Testis (tissue), 3 donors: ENCODE measurements around the gene WAC. TPM values are rescaled to one million over a fixed set of nuclear protein-coding genes. Genes with fewer than 3 reads are reported as not detected.

ENCODE experiments used
- DNase-seq: peaks from one replicate; pipeline ENCODE4 v3.0.0-alpha.2; 2019
- H3K27ac ChIP-seq, 2 donors: fragments of 200-600 bp; sonication (generic); one replicate each; pipeline ENCODE4 v1.5.1; 2019
- H3K27me3 ChIP-seq: fragments of 200-600 bp; sonication (generic); one replicate; pipeline ENCODE4 v1.5.1; 2019
- H3K36me3 ChIP-seq: fragments of 200-600 bp; sonication (generic); one replicate; pipeline ENCODE4 v1.5.1; 2017; ENCODE audit warnings: low read depth; ENCODE audit errors: missing control alignments
- H3K4me1 ChIP-seq: fragments of 200-600 bp; sonication (generic); one replicate; pipeline ENCODE4 v1.5.1; 2019
- H3K4me3 ChIP-seq, 2 donors: fragments of 200-600 bp; sonication (generic); one replicate each; pipeline ENCODE4 v1.5.1; 2017 to 2019
- H3K9me3 ChIP-seq: fragments of 200-600 bp; sonication (generic); one replicate; pipeline ENCODE4 v1.5.1; 2017
- POLR2A ChIP-seq: fragments of 450-650 bp; IDR thresholded peaks from one replicate; pipeline ENCODE4 v1.6.1; 2017; ENCODE audit warnings: antibody characterized with exemption, mild to moderate bottlenecking, moderate library complexity
- WGBS, 2 donors: methylation state at CpG; one replicate each; pipeline ENCODE4 v1.1.5; 2018; 5-methylcytosine and 5-hydroxymethylcytosine counted together
- intact Hi-C: fragments of 100-400 bp; cut with DNase I; formaldehyde crosslinking; loops from one replicate; pipeline ENCODE4 v1.15.1; 2023; ENCODE audit warnings: low total_unique reads
- polyA plus RNA-seq: library from polyadenylated mRNA; stranded (reverse); fragments of 350-450 nt; fragmentation: Illumina TruSeq; extraction: RNeasy Lipid Tissue Mini Kit (QIAGEN cat#74804); gene quantifications from one replicate; pipeline ENCODE4 v1.2.3, GENCODE V29; 2014; ENCODE audit warnings: low read depth, low replicate concordance; ENCODE audit not compliant: insufficient read depth
- total RNA-seq, 2 donors: library from RNA; depleted of rRNA; stranded (reverse); fragments of >200 nt; gene quantifications; one replicate each; pipeline ENCODE4 v1.2.3, GENCODE V29; 2016
- TF ChIP-seq, protein P1 (sequence below), 3 experiments: fragments of 450-650 bp in 2 of 3; fragments of 200-600 bp in 1 of 3; sonication (generic) in 1 of 3; IDR thresholded peaks; one replicate each; pipeline ENCODE4 v1.5.1; 2016 to 2019; ENCODE audit warnings: antibody characterized with exemption in 3 of 3, mild to moderate bottlenecking in 2 of 3, moderate library complexity in 1 of 3

Gene WAC
- total and polyA plus RNA-seq, 3 donors from 2014 or later = 130 to 174 (median 166) TPM

DNA sequence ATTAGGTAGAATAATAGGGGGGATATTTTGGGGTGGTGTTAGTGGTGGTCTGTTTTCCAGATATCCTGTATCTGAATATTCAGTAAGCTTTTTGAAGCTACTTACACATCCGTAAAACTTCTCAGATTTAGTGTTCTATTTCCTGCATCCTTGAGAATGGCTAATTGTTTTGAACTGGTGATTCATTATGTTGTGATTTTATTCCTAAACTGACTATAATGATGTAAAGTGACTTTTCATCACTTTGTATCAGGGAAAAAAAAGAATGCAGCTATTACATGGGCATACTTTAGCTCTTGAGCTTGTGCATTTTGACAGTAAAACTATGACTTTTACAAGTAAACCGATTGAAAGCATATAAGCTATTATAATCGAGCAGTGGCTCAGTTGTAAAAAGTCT, 18.2 kb downstream of the WAC start:
- Histone ChIP-seq H3K4me3 (no peak overlapping the region), H3K27ac (no peak overlapping the region), H3K4me1 (peaks cover 2% of the 10 kb centered on the region), H3K9me3 (no peaks in the 10 kb centered on the region), H3K27me3 (no peaks in the 10 kb centered on the region), H3K36me3 (no peaks in the 10 kb centered on the region)
- no peak for DNase-seq
- TF ChIP-seq POLR2A = no peak
- TF ChIP-seq, protein P1, sequence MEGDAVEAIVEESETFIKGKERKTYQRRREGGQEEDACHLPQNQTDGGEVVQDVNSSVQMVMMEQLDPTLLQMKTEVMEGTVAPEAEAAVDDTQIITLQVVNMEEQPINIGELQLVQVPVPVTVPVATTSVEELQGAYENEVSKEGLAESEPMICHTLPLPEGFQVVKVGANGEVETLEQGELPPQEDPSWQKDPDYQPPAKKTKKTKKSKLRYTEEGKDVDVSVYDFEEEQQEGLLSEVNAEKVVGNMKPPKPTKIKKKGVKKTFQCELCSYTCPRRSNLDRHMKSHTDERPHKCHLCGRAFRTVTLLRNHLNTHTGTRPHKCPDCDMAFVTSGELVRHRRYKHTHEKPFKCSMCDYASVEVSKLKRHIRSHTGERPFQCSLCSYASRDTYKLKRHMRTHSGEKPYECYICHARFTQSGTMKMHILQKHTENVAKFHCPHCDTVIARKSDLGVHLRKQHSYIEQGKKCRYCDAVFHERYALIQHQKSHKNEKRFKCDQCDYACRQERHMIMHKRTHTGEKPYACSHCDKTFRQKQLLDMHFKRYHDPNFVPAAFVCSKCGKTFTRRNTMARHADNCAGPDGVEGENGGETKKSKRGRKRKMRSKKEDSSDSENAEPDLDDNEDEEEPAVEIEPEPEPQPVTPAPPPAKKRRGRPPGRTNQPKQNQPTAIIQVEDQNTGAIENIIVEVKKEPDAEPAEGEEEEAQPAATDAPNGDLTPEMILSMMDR (IDR thresholded peaks at IDR 0.05) = no peak
- WGBS, 2 donors = 62 to 63% methylated on average over 3 of the region's 3 CpGs
- intact Hi-C loops = no loop called here

DNA sequence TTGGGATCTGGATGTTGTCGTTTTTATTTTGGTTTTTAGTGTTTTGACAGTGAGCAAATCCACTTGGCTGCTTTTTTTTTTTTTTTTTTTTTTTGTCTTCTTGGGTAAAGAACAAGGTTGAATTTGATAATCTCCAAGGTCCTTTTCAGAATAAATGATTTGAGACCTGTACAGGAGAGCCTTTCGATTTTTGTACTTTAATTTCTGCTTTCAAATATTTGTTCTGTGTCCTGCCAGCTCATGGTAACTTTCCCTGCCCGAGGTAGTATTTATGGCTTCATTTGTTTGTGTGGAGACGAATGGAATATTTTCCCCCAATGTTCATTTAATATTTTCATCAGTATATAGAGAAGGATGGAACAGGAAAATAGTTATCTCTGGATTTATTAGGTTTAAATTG, 19.9 kb downstream of the WAC start:
- intact Hi-C loops = no loop called here
- 31 to 51% methylated on average over 4 of the region's 4 CpGs for WGBS, 2 donors
- no peaks in the 10 kb centered on the region for H3K4me1 ChIP-seq
- H3K27ac ChIP-seq = no peak overlapping the region
- H3K4me3 ChIP-seq = no peak overlapping the region
- DNase-seq = no peak
- no peaks in the 10 kb centered on the region for H3K27me3 ChIP-seq
- no peaks in the 10 kb centered on the region for H3K9me3 ChIP-seq
- TF ChIP-seq, protein P1 (IDR thresholded peaks at IDR 0.05) = no peak
- TF ChIP-seq POLR2A = no peak
- no peaks in the 10 kb centered on the region for H3K36me3 ChIP-seq

DNA sequence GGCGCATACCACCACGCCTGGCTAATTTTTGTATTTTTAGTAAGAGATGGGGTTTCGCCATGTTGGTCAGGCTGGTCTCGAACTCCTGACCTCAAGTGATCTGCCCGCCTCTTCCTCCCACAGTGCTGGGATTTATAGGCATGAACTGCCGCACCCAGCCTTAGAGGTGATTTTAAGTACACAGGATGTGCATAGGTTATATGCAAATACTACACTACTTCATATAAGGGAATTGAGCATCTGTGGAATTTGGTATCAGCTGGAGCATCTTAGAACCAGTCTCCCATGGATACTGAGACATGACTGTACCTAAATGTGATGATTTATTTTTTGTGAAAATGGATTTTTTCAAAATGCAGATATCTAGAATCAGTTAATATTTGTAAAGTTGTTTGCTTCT, 21.1 kb downstream of the WAC start:
- H3K27ac ChIP-seq = no peak overlapping the region
- no peaks in the 10 kb centered on the region for H3K36me3 ChIP-seq
- intact Hi-C loops = no loop called here
- 92 to 95% methylated on average over 6 of the region's 6 CpGs for WGBS, 2 donors
- H3K4me1 ChIP-seq = no peaks in the 10 kb centered on the region
- no peaks in the 10 kb centered on the region for H3K9me3 ChIP-seq
- H3K4me3 ChIP-seq = no peak overlapping the region
- no peaks in the 10 kb centered on the region for H3K27me3 ChIP-seq
- TF ChIP-seq, protein P1 (IDR thresholded peaks at IDR 0.05) = no peak
- no peak for TF ChIP-seq POLR2A
- DNase-seq = no peak

DNA sequence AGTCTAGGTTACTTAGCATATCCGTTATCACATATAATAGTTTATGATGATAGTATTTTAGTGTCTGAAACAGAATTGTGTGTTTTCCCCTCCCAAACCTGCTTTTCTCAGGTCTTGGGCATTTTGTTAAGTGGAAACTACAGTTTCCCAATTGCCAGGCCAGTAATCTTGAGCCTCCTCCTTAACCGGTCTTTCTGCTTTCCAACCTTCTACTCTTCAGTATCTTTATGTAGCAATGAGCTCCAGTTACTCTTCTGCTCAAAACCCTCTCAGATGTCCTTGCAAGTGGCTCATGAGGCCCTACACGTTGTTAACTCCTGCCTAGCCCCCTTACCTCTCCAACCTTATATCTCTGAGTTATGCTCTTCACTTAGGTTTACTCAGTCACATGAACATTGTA, 22.0 kb downstream of the WAC start:
- Histone ChIP-seq H3K4me3 (no peak overlapping the region), H3K36me3 (no peaks in the 10 kb centered on the region), H3K27me3 (no peaks in the 10 kb centered on the region), H3K9me3 (no peaks in the 10 kb centered on the region), H3K4me1 (peaks cover 6% of the 10 kb centered on the region), H3K27ac (no peak overlapping the region)
- TF ChIP-seq, protein P1 (IDR thresholded peaks at IDR 0.05) = no peak
- no peak for TF ChIP-seq POLR2A
- WGBS, 2 donors = 76 to 82% methylated on average over 3 of the region's 3 CpGs
- no peak for DNase-seq
- intact Hi-C loops = no loop called here

DNA sequence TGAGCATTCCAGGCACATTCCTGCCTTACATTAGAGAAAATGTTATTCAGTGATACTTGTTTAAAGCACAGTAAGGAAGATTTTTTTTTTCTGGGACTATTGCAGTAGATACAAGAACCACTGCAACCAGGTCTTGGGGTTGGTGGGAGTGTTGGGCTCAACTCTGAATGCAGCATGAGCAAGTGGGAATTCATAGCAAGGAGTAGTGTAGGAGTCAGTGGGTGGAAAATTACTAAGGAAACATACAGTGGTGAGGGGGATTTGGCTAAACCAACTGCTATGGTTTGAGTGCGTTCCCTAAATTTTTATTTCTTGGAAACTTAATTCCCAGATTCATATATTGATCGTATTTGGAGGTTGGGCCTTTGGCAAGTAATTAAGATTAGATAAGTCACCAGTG, 22.4 kb downstream of the WAC start:
- TF ChIP-seq, protein P1 (IDR thresholded peaks at IDR 0.05) = no peak
- no peak for TF ChIP-seq POLR2A
- intact Hi-C loops = no loop called here
- Histone ChIP-seq H3K4me1 (peaks cover 9% of the 10 kb centered on the region), H3K27me3 (no peaks in the 10 kb centered on the region), H3K4me3 (no peak overlapping the region), H3K27ac (no peak overlapping the region), H3K9me3 (no peaks in the 10 kb centered on the region), H3K36me3 (no peaks in the 10 kb centered on the region)
- WGBS, 2 donors = 96 to 100% methylated on average over 2 of the region's 2 CpGs
- no peak for DNase-seq
